ENCODE data around the gene ZFC3H1. TPM values are rescaled to one million over a fixed set of nuclear protein-coding genes. Genes with fewer than 3 reads are reported as not detected.

Gene ZFC3H1, protein sequence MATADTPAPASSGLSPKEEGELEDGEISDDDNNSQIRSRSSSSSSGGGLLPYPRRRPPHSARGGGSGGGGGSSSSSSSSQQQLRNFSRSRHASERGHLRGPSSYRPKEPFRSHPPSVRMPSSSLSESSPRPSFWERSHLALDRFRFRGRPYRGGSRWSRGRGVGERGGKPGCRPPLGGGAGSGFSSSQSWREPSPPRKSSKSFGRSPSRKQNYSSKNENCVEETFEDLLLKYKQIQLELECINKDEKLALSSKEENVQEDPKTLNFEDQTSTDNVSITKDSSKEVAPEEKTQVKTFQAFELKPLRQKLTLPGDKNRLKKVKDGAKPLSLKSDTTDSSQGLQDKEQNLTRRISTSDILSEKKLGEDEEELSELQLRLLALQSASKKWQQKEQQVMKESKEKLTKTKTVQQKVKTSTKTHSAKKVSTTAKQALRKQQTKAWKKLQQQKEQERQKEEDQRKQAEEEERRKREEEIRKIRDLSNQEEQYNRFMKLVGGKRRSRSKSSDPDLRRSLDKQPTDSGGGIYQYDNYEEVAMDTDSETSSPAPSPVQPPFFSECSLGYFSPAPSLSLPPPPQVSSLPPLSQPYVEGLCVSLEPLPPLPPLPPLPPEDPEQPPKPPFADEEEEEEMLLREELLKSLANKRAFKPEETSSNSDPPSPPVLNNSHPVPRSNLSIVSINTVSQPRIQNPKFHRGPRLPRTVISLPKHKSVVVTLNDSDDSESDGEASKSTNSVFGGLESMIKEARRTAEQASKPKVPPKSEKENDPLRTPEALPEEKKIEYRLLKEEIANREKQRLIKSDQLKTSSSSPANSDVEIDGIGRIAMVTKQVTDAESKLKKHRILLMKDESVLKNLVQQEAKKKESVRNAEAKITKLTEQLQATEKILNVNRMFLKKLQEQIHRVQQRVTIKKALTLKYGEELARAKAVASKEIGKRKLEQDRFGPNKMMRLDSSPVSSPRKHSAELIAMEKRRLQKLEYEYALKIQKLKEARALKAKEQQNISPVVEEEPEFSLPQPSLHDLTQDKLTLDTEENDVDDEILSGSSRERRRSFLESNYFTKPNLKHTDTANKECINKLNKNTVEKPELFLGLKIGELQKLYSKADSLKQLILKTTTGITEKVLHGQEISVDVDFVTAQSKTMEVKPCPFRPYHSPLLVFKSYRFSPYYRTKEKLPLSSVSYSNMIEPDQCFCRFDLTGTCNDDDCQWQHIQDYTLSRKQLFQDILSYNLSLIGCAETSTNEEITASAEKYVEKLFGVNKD (N-terminal part only)
- 20.3 and 31.3 TPM in 2 replicates for total RNA-seq

DNA sequence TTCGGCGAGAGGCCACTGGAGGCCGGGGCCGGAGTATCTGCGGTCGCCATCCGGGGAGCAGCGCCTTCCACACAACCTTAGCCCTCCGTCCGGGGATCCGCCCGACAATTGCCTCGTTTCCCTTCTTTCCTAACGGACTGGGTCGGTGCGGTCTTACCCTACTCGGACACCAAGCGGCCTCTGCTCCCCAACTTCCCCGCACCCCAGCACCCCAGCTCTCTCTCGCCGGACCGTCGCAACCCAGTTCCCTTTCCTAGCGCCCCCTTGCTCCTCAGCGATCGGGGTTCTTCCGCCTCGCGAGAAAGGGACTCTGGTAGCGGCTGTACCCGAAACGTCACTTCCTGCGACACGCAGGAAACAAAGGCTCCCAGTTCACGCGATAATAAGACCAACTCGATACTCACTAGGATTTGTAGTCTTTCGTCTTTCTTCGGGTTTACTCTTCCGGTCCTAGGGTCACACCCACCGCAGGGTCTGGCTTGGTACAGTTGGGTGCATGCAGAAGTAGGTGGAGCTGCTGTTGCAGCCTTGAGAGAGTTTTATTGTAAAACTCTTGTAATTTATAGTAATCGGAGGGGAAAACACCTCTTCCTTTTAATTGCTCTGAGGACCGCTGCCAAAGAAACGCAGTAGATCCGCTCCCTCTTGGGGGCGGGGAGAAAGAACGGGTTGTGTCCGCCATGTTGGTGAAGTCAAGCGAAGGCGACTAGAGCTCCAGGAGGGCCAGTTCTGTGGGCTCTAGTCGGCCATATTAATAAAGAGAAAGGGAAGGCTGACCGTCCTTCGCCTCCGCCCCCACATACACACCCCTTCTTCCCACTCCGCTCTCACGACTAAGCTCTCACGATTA lies at the start of gene ZFC3H1, which contains the start of gene THAP2:
ZFC3H1 (minus strand) TSS at position 288 of the 850 bp plus-strand sequence; CDS start at position 50, 238 bp downstream.
THAP2 (plus strand) TSS at position 741 of the 850 bp plus-strand sequence. CDS start 209 bp downstream, outside the sequence.

DNA sequence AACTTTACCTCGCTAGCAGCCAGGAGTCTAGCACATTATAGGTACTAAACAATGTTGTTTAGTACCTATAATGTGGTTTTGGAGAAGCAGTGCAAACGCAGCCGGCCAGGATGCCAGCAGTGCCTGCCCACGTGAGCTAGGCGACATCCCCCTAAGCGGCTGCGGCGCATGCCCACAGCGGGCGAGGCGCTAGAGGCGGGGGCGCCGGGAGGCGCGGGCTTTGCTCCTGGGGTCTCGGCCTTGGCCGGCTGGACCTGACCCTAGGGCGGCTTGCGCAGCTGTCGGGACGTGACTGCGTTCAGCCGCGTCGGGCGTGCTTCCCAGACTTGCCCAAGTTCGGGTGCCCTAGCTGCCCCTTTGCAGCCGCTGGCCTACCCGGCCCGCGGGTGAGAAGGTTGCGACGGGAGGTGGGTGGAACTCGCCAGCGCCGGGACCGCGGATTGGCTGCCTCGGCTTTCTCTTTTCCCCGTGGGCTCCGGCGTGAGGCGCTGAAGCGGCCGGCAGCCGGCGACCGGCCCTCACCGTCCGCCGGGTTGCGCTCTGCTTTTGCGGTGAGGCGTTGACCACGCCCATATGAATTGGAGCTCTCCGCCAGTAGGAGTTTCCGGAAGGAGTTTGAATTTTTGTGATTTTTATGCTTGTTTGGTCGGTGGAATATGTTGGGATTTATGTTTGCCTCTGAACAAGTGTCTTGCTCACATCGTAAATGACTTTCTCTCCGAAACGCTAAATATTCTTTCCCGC lies 22.4 kb upstream of the ZFC3H1 start, which contains the start of gene TMEM19:
TMEM19 (plus strand) TSS at position 169 of the 744 bp plus-strand sequence. CDS start 599 bp downstream, outside the sequence.

Other genes with a start within 250 kb of the ZFC3H1 start
- gene LGR5, start 224.1 kb downstream of the ZFC3H1 start, total RNA-seq: 0.24 and 0.50 TPM in 2 replicates
- 3.1 and 3.2 TPM in 2 replicates for gene THAP2, start 453 bp upstream of the ZFC3H1 start, total RNA-seq
- gene TMEM19, start 22.2 kb upstream of the ZFC3H1 start, total RNA-seq: 8.0 and 28.8 TPM in 2 replicates
- gene RAB21, start 91.0 kb upstream of the ZFC3H1 start, total RNA-seq: 15.2 and 31.1 TPM in 2 replicates
- gene TBC1D15, start 175.9 kb upstream of the ZFC3H1 start, total RNA-seq: 17.4 and 23.1 TPM in 2 replicates

All from cardiac ventricle fibroblast (primary cell).